Measurements from ENCODE around the gene CENPX.
A peak's percentile ranks its signal among the peaks of the same experiment; 100 is the strongest.

Gene CENPX

DNA sequence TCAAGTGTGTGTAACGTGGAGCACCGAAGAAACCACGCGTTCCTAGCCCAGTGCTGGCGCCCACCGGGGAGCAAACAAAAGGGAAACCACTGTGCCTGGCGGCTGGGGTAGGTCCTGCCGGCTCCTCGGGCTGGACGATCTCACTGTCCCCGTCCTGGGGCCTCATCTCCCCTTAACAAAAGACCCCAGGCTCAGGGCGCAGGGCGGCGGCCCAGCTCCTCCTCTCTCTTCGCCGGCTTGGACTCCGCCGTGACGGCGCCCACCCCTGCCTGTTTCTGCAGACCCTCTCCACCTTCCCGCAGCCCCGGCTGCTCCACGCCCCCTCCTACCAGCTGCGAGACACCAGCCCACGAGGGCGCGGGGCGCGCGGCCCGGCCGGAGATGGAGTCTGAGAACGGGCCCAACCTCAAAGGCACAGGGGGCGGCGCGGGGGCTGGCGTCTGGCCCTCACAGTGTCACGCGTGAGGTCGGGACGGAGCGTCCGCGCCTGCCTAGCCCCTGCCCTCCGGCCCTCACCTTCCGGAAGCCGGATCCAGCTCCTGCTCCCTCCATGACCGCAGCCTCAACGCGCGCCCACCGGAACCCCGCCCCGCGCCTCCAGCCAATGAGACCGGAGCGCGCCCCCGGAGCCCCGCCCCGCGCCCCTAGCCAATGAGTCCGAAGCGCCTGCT is at the start of gene CENPX:
CENPX (minus strand) TSS at position 569 of the 671 bp plus-strand sequence; CDS start at position 552, 17 bp downstream.
- DNase-seq = no peak

DNA sequence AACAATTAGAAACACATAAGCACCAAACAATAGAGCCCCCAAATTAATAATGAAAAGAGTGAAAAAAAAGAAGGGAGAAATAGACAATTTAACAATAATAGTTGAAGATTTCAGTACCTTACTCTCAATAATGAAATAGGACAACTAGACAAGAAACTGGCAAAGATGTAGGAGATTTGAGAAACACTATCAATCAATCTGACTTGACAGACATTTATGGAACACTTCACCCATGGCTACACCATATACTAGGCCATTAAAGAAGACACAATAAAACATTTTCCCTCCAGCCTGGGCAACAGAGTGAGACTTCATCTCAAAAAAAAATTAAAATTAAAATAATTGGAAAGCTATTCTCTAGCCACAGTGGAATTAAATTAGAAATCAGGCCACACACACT is 47.9 kb upstream of the CENPX start:
- DNase-seq = no peak

DNA sequence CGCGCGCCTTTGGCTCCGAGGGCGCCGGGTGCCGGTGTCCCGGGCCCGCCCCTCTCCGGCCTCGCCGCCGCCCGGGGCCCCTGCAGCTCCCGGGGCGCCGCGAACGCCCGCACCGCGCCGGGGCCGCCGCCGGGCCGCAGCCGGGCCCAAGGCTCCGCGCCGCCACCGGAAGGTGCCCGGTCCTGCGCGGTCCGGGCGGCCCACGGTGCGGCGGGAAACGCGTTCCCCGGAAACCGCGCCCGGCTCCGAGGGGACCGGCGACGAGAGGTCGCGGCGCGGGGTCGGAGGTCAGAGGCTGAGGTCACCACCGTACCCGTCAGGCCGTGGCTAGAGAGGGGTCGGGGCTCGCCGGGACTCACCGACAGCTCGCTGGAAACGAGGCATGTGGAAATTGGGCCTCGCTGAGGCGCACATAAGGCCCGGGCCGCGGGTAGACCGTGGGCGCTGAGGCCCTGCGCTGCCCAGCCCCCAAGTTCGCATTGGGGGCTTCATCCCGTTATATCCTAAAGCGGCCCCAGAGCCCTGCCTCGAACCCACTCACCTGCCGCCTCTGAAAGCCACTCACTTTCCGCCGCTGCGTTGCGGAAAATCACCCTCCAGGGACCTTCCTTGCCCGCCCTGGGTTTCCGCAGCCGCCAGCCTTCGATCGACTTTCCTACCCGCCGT is 43.1 kb upstream of the CENPX start, which contains the start of gene DUS1L:
DUS1L (minus strand) TSS at position 167 of the 666 bp plus-strand sequence. CDS start 745 bp downstream, outside the sequence.
- peak; percentile 42 to 62 (median 50) for DNase-seq

GRCh38 chr17:82065193-82065637 is 42.5 kb upstream of the CENPX start:
- no peak for DNase-seq

DNA sequence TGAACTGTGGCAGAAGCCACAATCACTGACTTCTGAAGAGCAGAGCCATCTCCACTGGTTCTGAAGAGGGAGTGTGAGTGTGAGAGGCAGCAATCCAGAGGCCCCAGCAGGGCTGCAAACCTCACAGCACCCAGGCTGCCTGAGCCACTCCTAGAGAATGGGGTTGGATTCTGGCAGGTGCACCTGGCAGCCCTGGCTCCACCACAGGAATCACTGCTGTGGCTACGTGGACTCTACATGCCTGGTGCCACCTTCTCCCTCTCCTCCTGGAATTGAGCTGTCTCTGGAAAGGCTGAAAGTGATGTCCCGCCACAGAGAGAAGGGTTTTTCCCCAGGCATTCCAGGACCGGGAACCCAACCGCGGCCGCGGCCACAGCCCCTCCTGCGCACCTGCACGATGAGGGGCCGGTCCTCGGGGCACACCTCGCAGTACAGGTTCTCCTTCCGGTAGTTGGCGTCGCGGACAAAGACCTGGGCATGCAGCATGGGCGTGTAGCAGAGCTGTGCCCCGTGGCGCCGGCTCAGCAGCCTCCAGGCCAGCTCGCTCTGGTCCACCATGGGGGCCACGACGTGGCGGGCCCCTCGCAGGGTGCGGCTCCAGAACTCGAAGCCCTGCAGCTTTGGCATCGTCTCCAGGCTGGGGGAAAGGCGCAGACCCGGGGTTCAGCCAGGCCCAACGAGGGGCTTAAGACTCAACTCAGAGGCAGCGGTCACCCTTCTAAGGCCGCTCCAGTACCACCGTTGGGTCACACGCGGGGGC is 41.9 kb upstream of the CENPX start:
- DNase-seq = no peak

DNA sequence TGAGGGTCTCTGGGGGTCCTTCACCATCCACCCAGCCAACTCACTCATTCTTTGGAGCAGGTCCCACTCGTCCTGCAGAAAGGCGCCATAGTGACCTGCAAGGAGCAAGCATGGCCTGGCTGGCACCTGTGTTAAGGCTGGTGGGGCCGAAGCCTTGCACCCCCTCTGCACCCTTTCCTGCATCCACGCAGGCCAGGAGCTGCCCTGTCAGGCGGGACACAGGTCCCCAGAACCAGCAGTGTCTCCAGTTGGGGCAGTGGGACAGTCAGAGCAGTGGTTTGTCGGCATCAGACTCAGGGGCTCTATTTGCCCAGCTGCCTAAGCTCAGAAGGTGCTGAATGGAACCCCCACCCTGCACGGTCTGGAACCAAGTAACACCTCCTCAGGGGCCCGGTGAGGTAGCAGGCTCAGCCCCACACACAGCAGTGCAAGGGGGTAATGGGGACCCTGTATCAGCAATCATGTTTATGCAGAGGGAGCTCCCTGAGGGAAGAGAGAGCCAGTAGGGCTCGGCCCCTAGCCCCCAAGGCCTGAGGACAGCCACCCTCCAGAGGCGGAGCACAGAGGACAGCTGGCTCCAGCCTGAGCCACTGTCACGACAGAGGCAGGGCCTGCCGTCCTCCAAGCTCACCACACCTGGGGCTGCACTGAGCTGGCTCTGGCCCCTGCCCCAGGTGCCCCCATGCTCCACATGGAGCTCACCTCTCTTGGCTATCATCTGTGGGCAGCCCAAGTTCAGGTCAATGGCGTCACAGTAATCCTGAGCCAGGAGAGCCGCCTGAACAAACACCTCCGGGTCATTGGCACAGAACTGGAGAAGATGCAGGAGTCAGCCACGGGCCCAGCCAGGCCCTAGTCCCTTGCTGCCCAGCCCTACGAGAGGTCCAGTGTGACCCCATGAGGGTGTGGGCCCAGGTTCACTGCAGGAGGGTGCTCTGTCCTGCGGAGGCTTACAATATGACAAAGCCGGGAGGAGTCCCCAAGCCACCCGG is 41.0 kb upstream of the CENPX start:
- DNase-seq = no peak

- DNase-seq = no peak
These were observed 40.3 kb upstream of the CENPX start for GRCh38 chr17:82062984-82063368.

GRCh38 chr17:82062076-82062983 is 39.7 kb upstream of the CENPX start:
- DNase-seq = no peak

GRCh38 chr17:82061047-82061925 is 38.6 kb upstream of the CENPX start:
- DNase-seq = no peak

DNA sequence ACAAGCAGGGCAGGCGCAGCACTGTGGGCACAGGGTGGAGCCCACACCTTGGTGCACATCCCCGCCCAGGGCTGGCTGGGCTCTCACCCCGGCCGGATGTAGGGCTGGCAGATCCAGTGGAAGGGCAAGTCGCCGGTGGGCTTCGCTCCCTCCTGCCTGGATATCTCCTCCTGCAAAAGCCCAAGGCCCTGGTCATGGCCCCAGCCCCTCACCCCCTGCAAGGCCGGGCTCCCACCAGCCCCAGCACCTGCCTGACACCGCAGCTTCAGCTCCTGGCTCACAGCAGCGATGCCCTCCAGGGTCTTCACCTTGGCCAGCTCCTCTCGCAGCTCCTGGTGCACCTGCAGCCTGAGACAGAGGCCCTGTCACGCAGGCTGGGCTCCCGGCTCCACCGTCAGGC is 37.9 kb upstream of the CENPX start:
- DNase-seq = no peak

- DNase-seq = no peak
These were observed 37.3 kb upstream of the CENPX start for GRCh38 chr17:82060001-82060380.

GRCh38 chr17:82059272-82060000 is 36.8 kb upstream of the CENPX start:
- DNase-seq = no peak

DNA sequence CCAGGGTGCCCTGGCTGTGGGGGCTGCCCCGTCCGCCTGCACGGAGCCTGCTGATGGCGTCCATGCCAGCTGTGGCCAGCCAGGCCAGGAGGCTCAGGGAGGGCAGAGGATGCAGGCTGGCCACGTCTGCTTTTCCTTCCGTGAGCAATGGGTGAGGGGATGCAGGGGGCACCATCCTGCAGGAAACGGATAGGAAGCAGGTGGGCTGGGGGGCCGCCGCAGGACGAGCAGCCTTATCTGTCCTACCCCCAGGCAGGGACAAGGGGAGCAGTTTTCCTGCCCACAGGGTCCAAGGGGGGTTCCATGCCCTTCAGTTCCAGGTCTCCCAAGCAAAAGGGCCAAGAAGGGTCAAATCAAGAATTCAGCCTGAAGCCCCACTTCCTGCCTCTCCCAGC is 36.2 kb upstream of the CENPX start:
- DNase-seq = no peak

- no peak for DNase-seq
These were observed 35.7 kb upstream of the CENPX start for GRCh38 chr17:82058230-82058854.

DNA sequence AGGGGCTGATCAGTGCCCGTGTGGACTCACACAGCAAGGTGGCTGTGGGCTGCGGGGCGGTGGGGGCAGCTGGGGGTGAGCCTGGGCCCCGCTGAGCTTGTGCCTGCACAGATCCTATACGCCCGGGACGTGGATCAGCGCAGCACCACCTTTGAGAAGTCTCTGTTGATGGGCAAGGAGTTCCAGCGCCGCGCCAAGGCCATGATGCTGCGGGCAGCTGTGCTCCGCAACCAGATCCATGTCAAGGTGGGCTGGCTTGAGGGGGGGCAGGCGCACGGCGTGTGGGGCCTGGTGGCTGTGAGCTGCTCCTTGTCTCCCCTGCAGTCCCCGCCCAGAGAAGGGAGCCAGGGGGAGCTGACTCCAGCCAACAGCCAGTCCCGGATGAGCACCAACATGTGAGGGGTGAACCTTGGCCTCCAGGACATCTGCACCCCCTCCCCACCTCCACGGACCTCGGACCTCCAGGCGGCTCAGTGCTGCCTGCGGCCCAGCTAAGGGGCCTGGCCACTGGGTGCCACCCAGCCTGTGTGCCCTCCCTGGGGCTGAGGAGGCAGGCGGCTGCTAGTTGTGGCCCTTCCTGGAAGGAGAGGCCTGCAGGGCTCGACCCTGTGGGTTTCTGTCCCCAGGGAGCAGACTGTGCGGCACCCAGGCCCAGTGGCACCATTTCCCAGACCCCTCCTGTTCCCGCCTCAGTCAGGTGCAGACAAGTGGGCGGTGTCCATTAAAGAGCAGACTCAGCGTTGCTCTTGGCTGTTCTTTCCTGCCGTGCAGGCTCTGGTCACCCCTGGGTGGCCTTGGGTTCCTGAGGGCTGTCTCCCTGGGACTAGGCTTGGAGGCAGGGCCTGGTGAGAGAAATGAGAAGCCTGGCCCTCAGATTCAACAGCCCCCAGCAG is 34.3 kb upstream of the CENPX start:
- no peak for DNase-seq

GRCh38 chr17:82055965-82056728 is 33.5 kb upstream of the CENPX start:
- DNase-seq = no peak

Measured in activated CD4-positive, CD25-positive, alpha-beta regulatory T cell (primary cell).